ENCODE measurements around the gene TEAD1. TPM values are rescaled to one million over a fixed set of nuclear protein-coding genes. Genes with fewer than 3 reads are reported as not detected.

The TEAD1 gene
- total RNA-seq, 2 donors from 2014 or later, result 0.05 to 0.55 TPM

DNA sequence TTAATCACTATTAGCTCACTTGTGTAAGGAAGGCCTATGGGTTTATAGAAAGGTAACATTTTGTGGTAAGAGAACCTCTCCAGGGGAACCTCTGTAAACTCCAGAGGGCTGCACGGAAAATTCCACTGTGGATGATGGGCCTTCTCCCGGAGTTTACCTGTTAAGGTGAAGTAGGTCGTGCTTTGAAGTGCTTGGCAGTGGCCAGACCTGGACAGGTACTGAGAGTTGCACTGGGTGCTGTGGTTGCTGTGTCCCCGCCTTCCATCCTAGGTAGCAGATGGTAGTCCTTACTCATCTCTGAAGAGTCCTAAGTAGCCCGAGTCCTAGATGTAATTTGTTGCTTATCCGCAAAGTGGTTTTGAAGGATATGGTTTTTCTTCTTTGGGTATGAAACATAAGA is 133.4 kb downstream of the TEAD1 start:
- H3K4me3 Mint-ChIP-seq, result no peak overlapping the region
- H3K4me1 Mint-ChIP-seq, result no peaks in the 10 kb centered on the region
- no peak for DNase-seq
- peaks cover 82% of the 10 kb centered on the region for H3K27me3 Mint-ChIP-seq
- no peak overlapping the region for H3K27ac Mint-ChIP-seq
- no peak for ATAC-seq
- H3K9me3 ChIP-seq (ENCODE audit: control insufficient read depth, low read length, poor library complexity, severe bottlenecking), result no peaks in the 10 kb centered on the region
- no peaks in the 10 kb centered on the region for H3K36me3 Mint-ChIP-seq (ENCODE audit: low read depth)

DNA sequence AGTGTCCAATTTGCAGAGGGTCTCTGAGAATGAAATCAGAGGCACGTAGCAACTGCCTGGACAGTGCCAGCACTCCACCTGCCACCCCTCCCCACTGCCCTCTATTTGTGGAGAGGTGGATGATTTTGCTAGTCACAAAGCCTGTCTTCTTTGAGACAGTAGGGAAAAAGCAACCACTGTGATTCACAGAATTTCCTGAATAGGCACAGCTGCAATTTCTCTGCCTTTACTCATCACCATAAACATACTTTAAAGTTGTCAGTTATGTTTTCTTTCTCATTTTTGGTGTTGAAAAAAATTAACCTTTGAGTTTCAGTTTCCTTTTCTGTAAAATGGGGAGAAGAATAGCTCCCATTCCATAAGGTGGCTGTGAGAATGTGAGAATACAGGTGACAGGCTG is 134.3 kb downstream of the TEAD1 start:
- Mint-ChIP-seq H3K27me3 (peaks cover 81% of the 10 kb centered on the region), H3K4me3 (no peak overlapping the region), H3K4me1 (no peaks in the 10 kb centered on the region), H3K36me3 (ENCODE audit: low read depth) (no peaks in the 10 kb centered on the region), H3K27ac (no peak overlapping the region)
- no peak for DNase-seq
- ATAC-seq, result no peak
- H3K9me3 ChIP-seq (ENCODE audit: control insufficient read depth, low read length, poor library complexity, severe bottlenecking), result no peaks in the 10 kb centered on the region

DNA sequence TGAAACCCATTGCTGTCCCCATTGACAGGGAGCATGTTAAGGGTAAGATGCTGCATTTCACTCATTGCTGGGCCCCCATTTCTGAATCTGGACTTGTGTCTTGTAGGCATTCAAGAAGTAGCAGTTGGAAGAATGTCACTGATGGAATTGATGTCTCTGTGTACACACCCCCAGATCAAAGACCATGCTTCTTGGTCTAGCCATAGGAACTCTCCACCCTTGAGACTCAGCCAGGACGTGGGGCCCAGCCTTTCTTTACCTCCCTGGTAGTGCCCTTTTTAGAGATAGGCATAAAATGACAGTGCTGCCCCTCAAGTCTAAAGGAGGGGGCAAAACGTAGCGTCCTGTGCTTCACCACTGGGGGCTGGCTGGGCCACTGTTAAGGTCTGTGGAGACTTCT is 135.1 kb downstream of the TEAD1 start:
- Mint-ChIP-seq H3K4me1 (no peaks in the 10 kb centered on the region), H3K27ac (no peak overlapping the region), H3K36me3 (ENCODE audit: low read depth) (no peaks in the 10 kb centered on the region), H3K27me3 (peaks cover 80% of the 10 kb centered on the region), H3K4me3 (no peak overlapping the region)
- no peak for ATAC-seq
- no peak for DNase-seq
- no peaks in the 10 kb centered on the region for H3K9me3 ChIP-seq (ENCODE audit: control insufficient read depth, low read length, poor library complexity, severe bottlenecking)

DNA sequence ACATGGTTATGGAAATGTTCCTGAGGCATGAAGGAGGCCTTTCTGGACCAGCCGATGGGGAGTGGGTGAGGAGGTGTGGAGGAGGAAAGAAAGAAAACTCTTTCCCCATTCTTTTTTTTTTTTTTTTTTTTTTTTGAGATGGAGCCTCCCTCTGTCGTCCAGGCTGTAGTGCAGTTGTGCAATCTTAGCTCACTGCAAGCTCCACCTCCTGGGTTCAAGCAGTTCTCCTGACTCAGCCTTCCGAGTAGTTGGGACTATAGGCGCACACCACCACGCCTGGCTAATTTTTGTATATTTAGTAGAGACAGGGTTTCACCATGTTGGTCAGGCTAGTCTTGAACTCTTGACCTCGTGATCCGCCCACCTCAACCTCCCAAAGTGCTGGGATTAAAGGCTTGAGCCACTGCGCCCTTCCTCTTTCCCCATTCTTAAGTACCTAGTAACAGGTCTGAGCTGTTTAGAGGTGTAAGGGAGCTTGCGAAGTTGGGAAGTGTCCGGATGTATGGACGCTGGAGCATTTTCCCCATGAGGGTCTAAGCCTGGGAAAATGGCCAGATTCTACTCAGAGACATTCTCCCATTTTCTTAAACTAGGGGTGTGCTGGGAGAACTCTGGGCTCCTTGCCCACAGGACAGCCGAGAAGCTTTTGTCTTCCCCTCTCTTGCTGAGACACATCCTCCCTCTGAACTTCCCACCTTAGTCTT is 135.8 kb downstream of the TEAD1 start:
- Mint-ChIP-seq H3K4me3 (no peak overlapping the region), H3K27me3 (peaks cover 75% of the 10 kb centered on the region), H3K36me3 (ENCODE audit: low read depth) (no peaks in the 10 kb centered on the region), H3K4me1 (peaks cover 2% of the 10 kb centered on the region), H3K27ac (no peak overlapping the region)
- H3K9me3 ChIP-seq (ENCODE audit: control insufficient read depth, low read length, poor library complexity, severe bottlenecking), result no peaks in the 10 kb centered on the region
- ATAC-seq (no peak), DNase-seq (no peak)

DNA sequence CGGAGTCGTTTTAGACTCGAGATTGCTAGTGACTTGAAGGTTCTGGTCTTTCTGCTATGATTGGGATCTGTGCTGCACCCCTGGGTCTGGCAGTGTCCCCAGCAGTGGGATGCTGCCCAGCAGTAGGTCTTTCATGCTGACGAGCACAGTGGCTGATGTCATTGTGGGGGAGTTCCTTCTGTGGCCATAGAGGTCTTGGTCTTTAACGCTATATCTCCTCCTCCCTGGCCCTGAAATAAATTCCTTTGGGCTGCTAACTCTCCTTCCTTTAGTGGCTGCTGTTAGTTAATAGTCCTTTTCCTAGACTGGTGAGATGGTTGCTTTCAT is 136.3 kb downstream of the TEAD1 start:
- peaks cover 75% of the 10 kb centered on the region for H3K27me3 Mint-ChIP-seq
- ATAC-seq (no peak), DNase-seq (no peak)
- H3K36me3 Mint-ChIP-seq (ENCODE audit: low read depth), result no peaks in the 10 kb centered on the region
- peaks cover 4% of the 10 kb centered on the region for H3K4me1 Mint-ChIP-seq
- no peak overlapping the region for H3K27ac Mint-ChIP-seq
- no peaks in the 10 kb centered on the region for H3K9me3 ChIP-seq (ENCODE audit: control insufficient read depth, low read length, poor library complexity, severe bottlenecking)
- no peak overlapping the region for H3K4me3 Mint-ChIP-seq

DNA sequence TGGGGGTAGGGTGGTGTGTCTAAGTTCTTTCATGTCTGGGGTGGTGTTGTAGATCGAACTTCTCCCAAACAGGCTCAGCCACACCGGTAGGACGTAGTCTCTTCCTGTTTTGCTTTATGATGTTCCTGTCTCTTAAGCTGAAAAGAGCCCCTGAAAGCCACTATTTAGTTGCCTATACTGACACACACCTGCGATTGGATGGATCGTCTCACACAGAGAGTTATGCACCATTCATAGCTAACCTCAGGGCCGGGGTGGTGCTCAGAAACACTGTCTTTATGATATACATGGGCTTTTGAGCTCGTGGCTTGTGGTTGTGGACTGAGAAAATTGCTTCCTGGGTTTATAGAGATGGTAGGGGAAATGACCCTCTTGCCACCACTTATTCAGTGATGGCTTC is 137.6 kb downstream of the TEAD1 start:
- Mint-ChIP-seq H3K4me3 (no peak overlapping the region), H3K36me3 (ENCODE audit: low read depth) (no peaks in the 10 kb centered on the region), H3K27ac (no peak overlapping the region), H3K27me3 (peaks cover 72% of the 10 kb centered on the region), H3K4me1 (peaks cover 5% of the 10 kb centered on the region)
- DNase-seq (no peak), ATAC-seq (no peak)
- no peaks in the 10 kb centered on the region for H3K9me3 ChIP-seq (ENCODE audit: control insufficient read depth, low read length, poor library complexity, severe bottlenecking)

DNA sequence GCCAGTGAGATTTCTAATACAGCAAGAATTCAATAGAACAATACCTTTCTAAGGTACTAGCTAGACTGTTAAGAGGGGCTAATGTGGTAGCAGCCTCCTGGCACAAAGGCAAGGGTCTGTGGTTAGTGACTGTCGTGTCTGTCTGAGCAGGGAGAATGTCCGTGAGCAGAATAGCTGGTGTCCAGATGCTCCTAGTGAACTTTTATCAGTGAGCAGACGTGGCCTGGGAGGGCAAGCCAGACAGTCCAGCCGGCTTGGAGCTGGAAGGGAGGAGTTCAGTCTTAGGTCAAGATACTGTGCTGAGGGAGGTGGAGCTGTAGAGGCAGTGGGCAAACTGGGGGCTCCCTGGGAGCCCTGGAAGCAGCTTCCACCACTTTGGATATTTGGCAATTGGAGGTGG is 138.6 kb downstream of the TEAD1 start:
- ATAC-seq (no peak), DNase-seq (no peak)
- no peak overlapping the region for H3K27ac Mint-ChIP-seq
- H3K4me3 Mint-ChIP-seq, result no peak overlapping the region
- H3K36me3 Mint-ChIP-seq (ENCODE audit: low read depth), result no peaks in the 10 kb centered on the region
- H3K4me1 Mint-ChIP-seq, result peaks cover 5% of the 10 kb centered on the region
- H3K27me3 Mint-ChIP-seq, result peaks cover 68% of the 10 kb centered on the region
- no peaks in the 10 kb centered on the region for H3K9me3 ChIP-seq (ENCODE audit: control insufficient read depth, low read length, poor library complexity, severe bottlenecking)

DNA sequence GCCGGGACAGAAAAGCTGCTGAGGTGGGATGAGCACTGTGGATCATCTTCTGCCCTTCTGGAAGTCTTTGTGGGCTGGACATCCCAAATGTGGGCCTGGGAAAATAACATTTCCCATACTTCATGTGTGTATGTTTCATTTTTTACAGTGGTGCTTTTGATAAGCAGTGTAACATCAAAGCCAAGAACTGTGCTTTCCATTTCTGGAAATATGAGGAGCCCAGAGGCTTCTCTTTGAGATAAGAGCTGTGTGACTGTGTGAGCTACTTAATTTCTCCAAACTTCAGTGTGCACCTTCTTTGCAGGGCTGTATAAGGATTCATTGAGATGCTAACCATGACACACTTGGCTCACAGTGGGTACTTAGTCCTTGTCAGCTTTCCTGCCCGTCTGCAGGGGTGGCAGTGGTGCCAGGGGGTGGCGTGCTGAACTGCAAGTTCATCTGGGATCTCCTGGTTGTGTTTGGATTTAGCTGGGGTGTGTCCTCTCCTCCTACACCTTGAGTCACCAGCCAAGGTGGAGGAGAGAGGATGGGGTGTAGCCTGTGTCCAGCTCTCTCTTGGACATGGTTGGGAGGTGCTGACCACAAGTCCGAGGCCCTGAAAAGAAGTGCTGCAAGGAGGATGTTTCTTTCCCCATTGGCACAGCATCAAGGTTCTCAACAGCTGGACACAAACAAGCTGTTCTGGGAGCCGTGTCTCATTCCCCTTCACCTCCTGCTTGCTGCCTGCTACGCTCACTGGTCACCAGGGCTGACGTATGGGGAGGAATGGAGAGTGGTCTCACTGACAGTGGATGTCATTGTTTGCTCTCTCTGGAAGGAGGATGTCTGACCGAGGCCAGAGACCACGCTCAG is 139.4 kb downstream of the TEAD1 start:
- ATAC-seq (no peak), DNase-seq (no peak)
- Mint-ChIP-seq H3K4me1 (peaks cover 5% of the 10 kb centered on the region), H3K27ac (no peak overlapping the region), H3K27me3 (peaks cover 68% of the 10 kb centered on the region), H3K4me3 (no peak overlapping the region), H3K36me3 (ENCODE audit: low read depth) (no peaks in the 10 kb centered on the region)
- H3K9me3 ChIP-seq (ENCODE audit: control insufficient read depth, low read length, poor library complexity, severe bottlenecking), result no peaks in the 10 kb centered on the region

DNA sequence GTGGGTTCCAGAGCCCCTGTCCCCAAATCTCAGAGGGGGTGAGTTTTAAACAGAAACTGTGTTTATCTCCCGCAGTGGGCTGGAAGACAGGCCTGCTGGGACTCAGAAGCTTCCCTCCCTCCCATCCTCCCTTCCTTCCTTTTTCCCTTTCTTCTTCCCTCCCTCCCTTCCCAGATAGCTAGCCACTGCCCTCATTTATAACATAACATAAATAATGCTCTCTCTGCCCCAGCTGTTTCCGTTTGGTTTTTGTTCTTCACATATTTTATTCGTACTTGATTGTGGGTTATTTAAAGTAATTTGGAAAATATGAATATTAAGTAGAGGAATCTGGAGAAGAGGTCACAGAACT is 140.9 kb downstream of the TEAD1 start:
- Mint-ChIP-seq H3K27me3 (peaks cover 70% of the 10 kb centered on the region), H3K27ac (no peak overlapping the region), H3K4me3 (no peak overlapping the region), H3K36me3 (ENCODE audit: low read depth) (no peaks in the 10 kb centered on the region), H3K4me1 (peaks cover 5% of the 10 kb centered on the region)
- ATAC-seq (no peak), DNase-seq (no peak)
- H3K9me3 ChIP-seq (ENCODE audit: control insufficient read depth, low read length, poor library complexity, severe bottlenecking), result no peaks in the 10 kb centered on the region

DNA sequence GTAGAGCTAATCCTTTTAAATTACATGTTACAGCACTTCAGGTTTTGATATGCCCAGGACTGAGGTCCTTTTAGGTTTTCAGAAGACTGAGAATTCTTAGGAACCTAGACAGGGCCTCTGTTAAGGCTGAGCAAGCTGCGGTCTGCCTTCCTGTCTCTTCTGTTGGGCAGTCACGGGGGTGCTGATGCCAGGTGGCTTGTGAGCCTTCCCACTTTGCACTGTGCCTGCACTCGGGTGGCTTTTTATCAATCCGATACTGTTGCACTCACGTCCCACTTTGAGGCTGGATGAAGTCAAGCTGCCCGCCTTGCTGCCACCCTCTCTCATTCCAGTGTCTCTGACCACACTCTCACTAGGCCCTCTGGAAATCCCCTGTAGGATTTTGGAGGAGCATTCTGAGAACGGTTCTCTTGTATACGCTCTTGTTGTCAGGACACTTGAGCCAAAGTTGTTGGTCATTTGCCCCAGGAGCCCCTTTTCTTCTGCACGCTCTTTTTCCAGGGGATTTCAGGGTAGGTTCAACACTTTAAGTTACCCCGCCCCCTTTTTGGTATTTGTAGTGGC is 141.8 kb downstream of the TEAD1 start:
- H3K27me3 Mint-ChIP-seq, result peaks cover 63% of the 10 kb centered on the region

DNA sequence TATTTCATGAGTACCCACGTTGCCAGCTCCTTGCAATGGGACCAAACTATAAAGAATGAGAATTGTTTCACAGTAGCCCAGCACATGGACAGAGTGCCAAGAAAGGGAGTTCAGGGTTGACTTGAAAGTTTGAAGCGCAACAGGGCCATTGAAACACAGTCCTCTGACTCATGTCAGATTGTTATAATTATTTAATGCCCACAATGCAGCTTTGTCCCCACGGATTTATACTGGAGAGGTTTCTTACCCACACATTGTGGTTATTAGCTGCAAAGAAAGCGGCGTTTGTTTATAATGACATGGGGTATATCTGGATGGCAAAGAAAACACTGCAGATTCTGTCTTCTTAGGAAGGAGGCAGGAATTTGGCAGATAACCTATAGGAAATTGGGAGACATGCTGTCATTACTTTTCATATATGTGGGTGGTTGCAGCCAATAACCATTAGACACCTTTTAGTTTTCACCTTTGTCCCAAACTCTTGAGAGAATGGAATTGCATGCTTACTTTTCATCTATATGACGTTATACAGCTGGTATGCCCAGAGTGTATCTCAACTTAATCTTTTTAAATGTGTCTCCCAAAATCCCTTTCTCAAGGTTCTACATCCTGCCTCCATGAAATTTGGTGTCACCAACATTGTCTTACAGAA is 143.6 kb downstream of the TEAD1 start:
- no peaks in the 10 kb centered on the region for H3K36me3 Mint-ChIP-seq (ENCODE audit: low read depth)
- no peaks in the 10 kb centered on the region for H3K9me3 ChIP-seq (ENCODE audit: control insufficient read depth, low read length, poor library complexity, severe bottlenecking)
- H3K27ac Mint-ChIP-seq, result no peak overlapping the region
- H3K4me3 Mint-ChIP-seq, result no peak overlapping the region
- H3K27me3 Mint-ChIP-seq, result peaks cover 51% of the 10 kb centered on the region
- peaks cover 5% of the 10 kb centered on the region for H3K4me1 Mint-ChIP-seq
- ATAC-seq, result no peak
- DNase-seq, result no peak

More for the DNA sequence above, 141.8 kb downstream of the TEAD1 start:
- DNase-seq (no peak), ATAC-seq (no peak)
- Mint-ChIP-seq H3K27ac (no peak overlapping the region), H3K4me1 (peaks cover 5% of the 10 kb centered on the region), H3K36me3 (ENCODE audit: low read depth) (no peaks in the 10 kb centered on the region), H3K4me3 (no peak overlapping the region)
- H3K9me3 ChIP-seq (ENCODE audit: control insufficient read depth, low read length, poor library complexity, severe bottlenecking), result no peaks in the 10 kb centered on the region

DNA sequence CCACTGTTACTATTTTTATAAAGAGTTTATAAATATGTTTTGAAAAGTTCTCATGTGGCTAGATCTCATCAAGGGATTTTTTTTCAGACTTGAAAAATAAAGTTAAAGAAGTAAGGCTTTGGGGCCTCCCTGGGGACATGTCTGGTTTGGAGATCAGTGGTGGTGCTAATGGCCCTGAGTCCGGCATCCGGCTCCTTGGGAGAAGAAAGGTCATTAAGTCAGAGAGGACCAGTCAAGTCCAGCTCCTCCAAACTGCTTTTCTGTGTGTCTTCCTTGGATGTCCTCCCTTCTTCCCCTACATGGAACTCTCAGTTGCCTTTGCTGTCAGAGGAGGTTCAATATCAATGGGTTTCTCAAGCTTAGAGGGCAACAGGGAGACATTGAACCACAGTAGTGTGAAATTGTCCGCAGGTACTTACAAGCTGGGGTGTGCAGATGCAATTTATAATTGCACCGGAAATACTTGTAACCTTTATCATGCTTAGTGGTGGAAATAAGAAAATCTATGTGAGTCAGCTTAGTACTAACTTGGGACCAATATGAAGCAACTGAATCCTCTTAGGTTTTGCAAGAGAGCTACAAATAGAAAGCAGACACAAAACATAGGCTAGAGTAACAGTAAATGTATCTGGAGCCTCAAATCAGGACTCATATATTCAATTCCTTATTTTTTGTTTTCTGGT is 144.3 kb downstream of the TEAD1 start:
- H3K36me3 Mint-ChIP-seq (ENCODE audit: low read depth), result no peaks in the 10 kb centered on the region
- H3K4me1 Mint-ChIP-seq, result peaks cover 5% of the 10 kb centered on the region
- H3K4me3 Mint-ChIP-seq, result no peak overlapping the region
- no peak overlapping the region for H3K27ac Mint-ChIP-seq
- H3K9me3 ChIP-seq (ENCODE audit: control insufficient read depth, low read length, poor library complexity, severe bottlenecking), result no peaks in the 10 kb centered on the region
- DNase-seq (no peak), ATAC-seq (no peak)
- H3K27me3 Mint-ChIP-seq, result peaks cover 51% of the 10 kb centered on the region

Data from T-helper 17 cell (primary cell).